B cell (primary cell): Measurements from ENCODE around the gene VWA1.

ENCODE experiments used
- CTCF ChIP-seq: fragments of 200-600 bp; IDR thresholded peaks from one replicate; pipeline ENCODE4 v1.8.0; 2022; ENCODE audit warnings: antibody characterized with exemption, mild to moderate bottlenecking
- EZH2 ChIP-seq: IDR thresholded peaks from 2 replicates; pipeline ENCODE4 v1.6.1; 2012; ENCODE audit warnings: borderline replicate concordance, low read depth, mild to moderate bottlenecking, moderate library complexity, low read length; ENCODE audit not compliant: insufficient read depth, poor library complexity, severe bottlenecking

DNA sequence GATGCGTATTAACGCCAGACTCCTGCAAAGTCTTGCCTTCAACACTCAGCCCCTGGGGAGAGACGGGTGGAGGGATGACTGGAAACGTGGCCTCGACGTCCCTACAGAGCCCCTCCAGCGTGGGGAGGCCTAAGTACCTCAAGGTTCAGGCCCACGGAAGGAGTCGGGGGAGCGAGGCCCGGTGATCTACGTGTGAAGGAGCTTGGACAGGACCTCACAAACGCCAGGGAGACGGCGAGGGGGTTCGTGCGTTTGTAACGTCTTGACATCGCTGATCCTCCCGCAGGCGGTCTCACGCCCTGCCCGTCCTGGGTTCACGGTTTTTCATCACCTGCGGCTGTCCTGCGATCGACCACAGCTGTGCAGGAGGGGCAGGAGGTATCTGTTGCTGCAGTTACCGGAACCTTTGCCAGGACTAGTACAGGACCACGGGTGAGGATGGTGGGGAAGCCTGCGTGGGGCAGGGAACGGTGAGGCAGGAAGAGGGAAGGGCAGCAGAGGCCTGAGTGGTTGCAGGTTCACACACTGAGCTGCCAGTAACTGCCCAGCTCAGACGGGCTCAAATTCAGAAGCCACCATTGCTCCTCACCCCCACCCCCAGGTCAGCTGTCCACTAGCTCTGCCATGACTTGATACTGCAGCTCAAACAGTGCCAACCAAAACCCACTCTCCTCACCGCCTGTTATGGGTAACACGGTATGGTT, 35.5 kb upstream of the VWA1 start:
- TF ChIP-seq EZH2 (no peak), CTCF (no peak)
